Chondrocyte (in vitro differentiated cells): ENCODE results near the gene TMCC2. TPM values are rescaled to one million over a fixed set of nuclear protein-coding genes. Genes with fewer than 3 reads are reported as not detected.
"Not testable (repeated sequence)": the region's sequence is repeated elsewhere in the genome, so short reads cannot be mapped to it uniquely, and the experiment has no call there.

Experiments used
- DNase-seq: peaks from one replicate; pipeline ENCODE4 v3.0.0; 2021; ENCODE audit warnings: mixed read lengths, low spot score
- H3K27ac Mint-ChIP-seq: one replicate; pipeline ENCODE4 v1.8.0; 2021; ENCODE audit warnings: mild to moderate bottlenecking, moderate library complexity, mixed read lengths; ENCODE audit not compliant: unreplicated experiment
- H3K27me3 Mint-ChIP-seq: 2 replicates; pipeline ENCODE4 v1.8.0; 2021; ENCODE audit warnings: low read depth, mixed read lengths
- H3K36me3 Mint-ChIP-seq: 2 replicates; pipeline ENCODE4 v1.8.0; 2021; ENCODE audit warnings: low read depth, mixed read lengths
- H3K4me1 Mint-ChIP-seq: 2 replicates; pipeline ENCODE4 v1.8.0; 2021; ENCODE audit warnings: low read depth, mild to moderate bottlenecking, mixed read lengths
- H3K4me3 Mint-ChIP-seq: one replicate; pipeline ENCODE4 v1.8.0; 2021; ENCODE audit warnings: mild to moderate bottlenecking, moderate library complexity, mixed read lengths; ENCODE audit not compliant: unreplicated experiment
- H3K9me3 Mint-ChIP-seq: 2 replicates; pipeline ENCODE4 v1.8.0; 2021; ENCODE audit warnings: low read depth, mixed read lengths
- total RNA-seq: library from RNA; stranded (reverse); gene quantifications from 3 replicates; pipeline ENCODE4 v1.2.1, GENCODE V29; 2021
- TF ChIP-seq, protein P1 (sequence below): fragments of 200-600 bp; sonication (generic); IDR thresholded peaks from 2 replicates; pipeline ENCODE4 v1.5.0; 2021; ENCODE audit warnings: antibody characterized with exemption, mild to moderate bottlenecking, moderate library complexity

The TMCC2 gene
- total RNA-seq, 1 donor from 2014 or later = 4.8 TPM

DNA sequence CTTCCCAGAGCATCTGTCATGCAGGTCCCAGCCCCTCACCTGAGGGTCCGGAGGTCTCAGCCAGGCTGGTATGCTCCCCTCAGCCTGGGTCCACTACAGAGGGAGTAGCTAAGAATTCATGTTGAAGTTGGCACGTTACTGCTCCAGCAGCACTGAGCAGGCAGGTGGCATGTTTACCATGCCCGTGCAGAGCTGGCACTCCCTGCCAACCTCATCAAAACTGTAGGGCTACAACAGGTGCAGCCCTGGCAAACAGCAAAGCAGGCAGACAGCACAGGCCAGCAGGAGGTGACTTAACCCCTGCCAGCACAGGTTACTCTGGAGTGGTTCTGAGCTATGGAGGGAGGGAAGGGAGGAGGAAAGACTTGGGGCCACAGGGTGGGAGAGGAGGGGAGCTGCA lies 47.4 kb downstream of the TMCC2 start:
- peaks cover 4% of the 10 kb centered on the region for H3K36me3 Mint-ChIP-seq
- TF ChIP-seq, protein P1, sequence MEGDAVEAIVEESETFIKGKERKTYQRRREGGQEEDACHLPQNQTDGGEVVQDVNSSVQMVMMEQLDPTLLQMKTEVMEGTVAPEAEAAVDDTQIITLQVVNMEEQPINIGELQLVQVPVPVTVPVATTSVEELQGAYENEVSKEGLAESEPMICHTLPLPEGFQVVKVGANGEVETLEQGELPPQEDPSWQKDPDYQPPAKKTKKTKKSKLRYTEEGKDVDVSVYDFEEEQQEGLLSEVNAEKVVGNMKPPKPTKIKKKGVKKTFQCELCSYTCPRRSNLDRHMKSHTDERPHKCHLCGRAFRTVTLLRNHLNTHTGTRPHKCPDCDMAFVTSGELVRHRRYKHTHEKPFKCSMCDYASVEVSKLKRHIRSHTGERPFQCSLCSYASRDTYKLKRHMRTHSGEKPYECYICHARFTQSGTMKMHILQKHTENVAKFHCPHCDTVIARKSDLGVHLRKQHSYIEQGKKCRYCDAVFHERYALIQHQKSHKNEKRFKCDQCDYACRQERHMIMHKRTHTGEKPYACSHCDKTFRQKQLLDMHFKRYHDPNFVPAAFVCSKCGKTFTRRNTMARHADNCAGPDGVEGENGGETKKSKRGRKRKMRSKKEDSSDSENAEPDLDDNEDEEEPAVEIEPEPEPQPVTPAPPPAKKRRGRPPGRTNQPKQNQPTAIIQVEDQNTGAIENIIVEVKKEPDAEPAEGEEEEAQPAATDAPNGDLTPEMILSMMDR = no peak

DNA sequence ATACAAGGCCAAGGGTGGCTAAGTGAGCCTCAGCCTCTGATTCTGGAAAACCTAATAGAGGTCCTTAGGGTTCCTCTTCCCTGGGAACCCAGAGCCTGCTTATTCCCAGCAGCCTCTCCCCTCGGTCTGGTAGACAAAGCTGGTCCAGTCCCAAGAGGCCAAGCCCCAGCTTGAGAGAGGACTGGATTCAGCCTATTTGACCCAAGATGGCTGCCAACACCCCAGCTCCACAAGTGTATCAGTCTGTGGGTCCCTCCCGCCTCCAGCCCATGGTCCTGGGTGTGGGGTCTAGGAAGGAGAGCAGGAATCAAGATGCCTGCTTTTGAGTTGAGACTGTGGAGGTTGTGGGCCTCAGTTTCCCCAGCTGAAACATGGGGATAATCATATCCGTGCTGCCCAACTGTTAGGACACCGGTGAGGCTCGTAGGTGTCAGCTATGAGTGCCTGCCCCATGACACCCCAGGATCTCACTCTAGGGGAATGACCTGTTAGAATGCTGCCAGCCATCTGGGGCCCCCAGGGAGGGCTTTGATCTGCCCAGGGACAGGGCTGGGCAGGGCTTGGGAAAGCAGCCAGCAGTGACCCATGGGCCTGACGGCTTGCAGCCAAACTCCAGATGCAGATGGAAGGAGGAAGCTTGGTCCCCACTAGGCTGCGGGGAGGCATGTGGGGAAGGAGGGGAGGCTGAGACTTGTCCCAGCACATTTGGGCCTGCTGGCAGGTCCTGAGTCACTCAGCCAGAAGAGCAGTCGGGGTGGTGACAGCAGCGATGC lies 48.4 kb downstream of the TMCC2 start:
- Mint-ChIP-seq H3K27ac (no peak overlapping the region), H3K9me3 (no peaks in the 10 kb centered on the region), H3K27me3 (no peaks in the 10 kb centered on the region), H3K36me3 (peaks cover 4% of the 10 kb centered on the region), H3K4me1 (peaks cover 2% of the 10 kb centered on the region), H3K4me3 (no peak overlapping the region)
- no peak for DNase-seq
- TF ChIP-seq, protein P1 = no peak

More for the DNA sequence above, 47.4 kb downstream of the TMCC2 start:
- DNase-seq = no peak
- Mint-ChIP-seq H3K4me1 (peaks cover 9% of the 10 kb centered on the region), H3K4me3 (no peak overlapping the region), H3K9me3 (no peaks in the 10 kb centered on the region), H3K27me3 (no peaks in the 10 kb centered on the region), H3K27ac (no peak overlapping the region)

DNA sequence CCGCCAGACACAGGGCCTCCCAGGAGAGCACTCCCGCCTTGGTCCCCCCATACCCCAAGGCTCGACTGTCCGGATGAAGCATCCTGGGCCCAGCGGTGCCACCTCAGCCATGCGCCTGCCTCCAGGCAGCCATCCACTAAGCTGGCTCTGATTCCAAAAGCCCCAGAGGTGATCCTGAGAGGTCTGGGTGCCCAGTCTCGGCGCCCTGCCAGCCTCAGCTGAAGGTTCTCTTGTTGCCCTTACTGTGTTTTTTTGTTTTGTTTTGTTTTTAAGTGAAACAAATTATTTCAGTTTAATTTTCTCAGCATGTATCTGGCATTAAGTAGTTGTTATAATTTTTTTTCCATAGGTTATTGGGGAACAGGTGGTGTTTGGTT lies 48.9 kb downstream of the TMCC2 start:
- TF ChIP-seq, protein P1 = no peak
- H3K27ac Mint-ChIP-seq = no peak overlapping the region
- DNase-seq = no peak
- H3K27me3 Mint-ChIP-seq = no peaks in the 10 kb centered on the region
- no peak overlapping the region for H3K4me3 Mint-ChIP-seq
- H3K4me1 Mint-ChIP-seq = no peaks in the 10 kb centered on the region
- H3K9me3 Mint-ChIP-seq = no peaks in the 10 kb centered on the region
- H3K36me3 Mint-ChIP-seq = peaks cover 4% of the 10 kb centered on the region

DNA sequence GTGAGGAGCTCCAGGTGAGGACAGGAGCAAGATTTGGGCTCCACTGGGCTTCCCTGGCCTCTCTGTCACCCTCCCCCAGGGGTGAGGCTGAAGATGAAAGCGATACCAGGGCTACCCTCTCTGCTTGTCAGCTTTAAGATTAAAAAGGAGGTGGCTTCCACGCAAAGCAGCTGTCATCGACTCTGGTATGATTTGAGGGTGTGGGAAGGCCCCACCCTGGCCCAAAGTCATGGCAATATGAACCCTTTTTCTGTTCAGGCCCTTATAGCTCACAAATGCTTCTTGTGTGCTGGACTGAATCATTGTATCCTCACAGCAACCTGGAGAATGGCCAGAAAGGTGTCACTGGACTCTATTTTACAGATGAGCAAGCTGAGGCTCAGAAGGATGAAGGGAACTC lies 52.2 kb downstream of the TMCC2 start:
- DNase-seq = no peak
- Mint-ChIP-seq H3K36me3 (no peaks in the 10 kb centered on the region), H3K4me1 (peaks cover 21% of the 10 kb centered on the region), H3K27me3 (no peaks in the 10 kb centered on the region), H3K27ac (no peak overlapping the region), H3K4me3 (no peak overlapping the region), H3K9me3 (no peaks in the 10 kb centered on the region)
- TF ChIP-seq, protein P1 = no peak

DNA sequence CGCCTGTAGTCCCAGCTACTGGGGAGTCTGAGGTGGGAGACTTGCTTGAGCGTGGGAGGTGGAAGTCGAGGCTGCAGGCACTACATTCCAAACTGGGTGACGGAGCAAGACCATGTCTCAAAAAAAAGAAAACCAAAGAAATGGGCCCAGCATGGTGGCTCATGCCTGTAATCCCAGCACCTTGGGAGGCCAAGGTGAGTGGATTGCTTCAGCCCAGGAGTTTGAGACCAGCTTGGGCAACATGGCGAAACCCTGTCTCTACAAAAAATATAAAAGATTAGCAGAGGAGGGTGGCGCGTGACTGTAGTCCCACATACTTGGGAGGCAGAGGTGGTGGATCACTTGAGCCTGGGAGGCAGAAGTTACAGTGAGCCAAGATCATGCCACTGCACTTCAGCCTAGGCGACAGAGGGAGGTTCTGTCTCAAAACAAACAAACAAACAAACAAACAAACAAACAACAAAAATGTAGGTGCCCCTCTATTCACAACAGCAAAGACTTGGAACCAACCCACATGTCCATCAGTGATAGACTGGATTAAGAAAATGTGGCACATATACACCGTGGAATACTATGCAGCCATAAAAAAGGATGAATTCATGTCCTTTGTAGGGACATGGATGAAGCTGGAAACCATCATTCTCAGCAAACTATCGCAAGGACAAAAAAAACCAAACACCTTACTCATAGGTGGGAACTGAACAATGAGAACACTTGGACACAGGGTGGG lies 53.1 kb downstream of the TMCC2 start:
- H3K36me3 Mint-ChIP-seq, H3K9me3 Mint-ChIP-seq, H3K4me3 Mint-ChIP-seq, H3K27ac Mint-ChIP-seq, DNase-seq, H3K27me3 Mint-ChIP-seq: not testable (repeated sequence)
- H3K4me1 Mint-ChIP-seq = peaks cover 30% of the 10 kb centered on the region
